Right lobe of liver (tissue), 6 donors: ENCODE data around the gene MIOS. TPM values are rescaled to one million over a fixed set of nuclear protein-coding genes. Genes with fewer than 3 reads are reported as not detected.

Experiments used
- ATAC-seq, 4 donors: fragments of 200-7000 bp; cut with Tn5 transposase; one replicate each; pipeline ENCODE4 v1.9.1; 2020; ENCODE audit warnings: mild to moderate bottlenecking in 4 of 4, moderate library complexity in 4 of 4
- DNase-seq, 3 donors: peaks; one replicate each; pipeline ENCODE4 v3.0.0-alpha.2; 2020
- H3K27ac ChIP-seq, 3 donors: fragments of 200-600 bp; one replicate each; pipeline ENCODE4 v1.8.0; 2022
- H3K27me3 ChIP-seq, 2 donors: fragments of 200-600 bp; one replicate each; pipeline ENCODE4 v1.8.0; 2022
- H3K36me3 ChIP-seq, 4 donors: fragments of 200-600 bp; sonication (generic) in 1 of 4; one replicate each; pipeline versions ENCODE4 v1.5.1 to v1.8.0; 2017 to 2022; ENCODE audit warnings: control low read depth in 1 of 4
- H3K4me1 ChIP-seq, 4 donors: fragments of 200-600 bp; sonication (generic) in 1 of 4; one replicate each; pipeline versions ENCODE4 v1.5.1 to v1.8.0; 2017 to 2022; ENCODE audit warnings: control low read depth in 1 of 4
- H3K4me3 ChIP-seq, 3 donors: fragments of 200-600 bp; one replicate each; pipeline ENCODE4 v1.8.0; 2022
- H3K9me3 ChIP-seq, 4 donors: fragments of 200-600 bp; sonication (generic) in 1 of 4; one replicate each; pipeline versions ENCODE4 v1.5.1 to v1.8.0; 2017 to 2022; ENCODE audit warnings: control low read depth in 1 of 4
- POLR2A ChIP-seq: fragments of 450-650 bp; IDR thresholded peaks from one replicate; pipeline ENCODE4 v1.6.1; 2017; ENCODE audit warnings: antibody characterized with exemption, mild to moderate bottlenecking
- WGBS: methylation state at CpG from one replicate; pipeline ENCODE4 v1.1.6; 2018; ENCODE audit warnings: low coverage, low lambda C conversion rate; ENCODE audit not compliant: insufficient coverage; ENCODE audit errors: missing lambda C conversion rate; 5-methylcytosine and 5-hydroxymethylcytosine counted together
- intact Hi-C, 2 donors: fragments of 100-400 bp; cut with DNase I; formaldehyde crosslinking; loops; one replicate each; pipeline versions ENCODE4 v1.11.2 to v1.14.1; 2022
- total RNA-seq, 6 experiments: library from RNA; depleted of rRNA in 2 of 6; stranded (reverse); fragments of >200 nt in 2 of 6; fragmentation: NEBNext Ultra II Directional in 3 of 6; extraction: Animal tissue kit (Norgen Biotek cat#: 25700) in 3 of 6; gene quantifications; one replicate each; pipeline versions ENCODE4 v1.1.0 to v1.2.4, GENCODE V29; 2016 to 2023
- TF ChIP-seq, protein P1 (sequence below), 4 donors: fragments of 200-600 bp in 3 of 4; fragments of 450-650 bp in 1 of 4; IDR thresholded peaks; one replicate each; pipeline versions ENCODE4 v1.5.1 to v1.8.0; 2016 to 2022; ENCODE audit warnings: antibody characterized with exemption in 4 of 4, mild to moderate bottlenecking in 2 of 4
- donor health status: DM: no; HTN: yes; CAD: no.
- donor health status: DM: no; HTN: no; CAD: no.
- donor health status: DM: no; HTN: no; CAD: no.
- donor health status: DM: no; HTN: yes; CAD: no.
- donor health status: DM: no; HTN: yes; CAD: no.

The MIOS gene
- total RNA-seq, 6 experiments from 2014 or later, result 14.1 to 21.3 (median 18.6) TPM

DNA sequence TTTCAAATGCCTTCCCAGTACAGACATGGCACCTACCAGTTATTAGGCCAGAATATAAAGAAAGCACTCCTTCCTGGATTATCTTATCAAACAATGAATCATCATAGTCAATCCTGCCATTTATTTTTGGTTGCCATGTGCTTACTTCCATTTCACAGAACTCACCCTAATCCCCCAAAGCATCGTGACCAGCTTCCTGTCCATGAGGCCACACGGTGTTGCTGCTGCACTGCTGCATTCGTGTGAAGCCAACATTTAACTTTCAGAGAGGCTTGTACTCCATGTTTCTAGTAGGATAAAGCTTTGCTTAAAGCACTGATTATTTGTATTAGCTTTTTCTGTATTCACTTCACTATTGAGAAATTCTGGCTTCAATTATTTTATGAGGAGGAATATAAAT, 45.4 kb upstream of the MIOS start:
- no peak for ATAC-seq
- TF ChIP-seq, protein P1, sequence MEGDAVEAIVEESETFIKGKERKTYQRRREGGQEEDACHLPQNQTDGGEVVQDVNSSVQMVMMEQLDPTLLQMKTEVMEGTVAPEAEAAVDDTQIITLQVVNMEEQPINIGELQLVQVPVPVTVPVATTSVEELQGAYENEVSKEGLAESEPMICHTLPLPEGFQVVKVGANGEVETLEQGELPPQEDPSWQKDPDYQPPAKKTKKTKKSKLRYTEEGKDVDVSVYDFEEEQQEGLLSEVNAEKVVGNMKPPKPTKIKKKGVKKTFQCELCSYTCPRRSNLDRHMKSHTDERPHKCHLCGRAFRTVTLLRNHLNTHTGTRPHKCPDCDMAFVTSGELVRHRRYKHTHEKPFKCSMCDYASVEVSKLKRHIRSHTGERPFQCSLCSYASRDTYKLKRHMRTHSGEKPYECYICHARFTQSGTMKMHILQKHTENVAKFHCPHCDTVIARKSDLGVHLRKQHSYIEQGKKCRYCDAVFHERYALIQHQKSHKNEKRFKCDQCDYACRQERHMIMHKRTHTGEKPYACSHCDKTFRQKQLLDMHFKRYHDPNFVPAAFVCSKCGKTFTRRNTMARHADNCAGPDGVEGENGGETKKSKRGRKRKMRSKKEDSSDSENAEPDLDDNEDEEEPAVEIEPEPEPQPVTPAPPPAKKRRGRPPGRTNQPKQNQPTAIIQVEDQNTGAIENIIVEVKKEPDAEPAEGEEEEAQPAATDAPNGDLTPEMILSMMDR (IDR thresholded peaks at IDR 0.05), result no peak
- TF ChIP-seq POLR2A, result no peak

DNA sequence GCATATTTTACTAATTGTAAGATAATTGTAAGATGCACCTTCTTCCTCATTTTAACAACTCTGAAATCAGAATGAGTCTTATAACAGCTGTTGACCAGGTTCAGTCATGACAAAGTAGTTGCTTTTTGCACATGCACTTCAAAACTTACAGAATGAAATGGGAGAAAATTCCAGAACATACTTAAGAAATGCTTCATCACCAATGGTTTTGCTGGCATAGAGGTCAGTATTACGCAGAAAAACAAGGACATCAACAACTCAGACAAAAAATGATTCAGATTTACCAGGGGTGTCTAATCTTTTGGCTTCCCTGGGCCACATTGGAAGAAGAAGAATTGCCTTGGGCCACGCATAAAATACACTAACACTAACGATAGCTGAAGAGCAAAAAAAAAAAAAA, 44.3 kb upstream of the MIOS start:
- no peak for ATAC-seq

More for the DNA sequence above, 45.4 kb upstream of the MIOS start:
- WGBS, result 42% methylated on average over 3 of the region's 3 CpGs
- Histone ChIP-seq H3K4me3 (no peak overlapping the region), H3K9me3 (no peaks in the 10 kb centered on the region), H3K27me3 (no peaks in the 10 kb centered on the region), H3K36me3 (no peaks in the 10 kb centered on the region), H3K27ac (no peak overlapping the region), H3K4me1 (no peaks in the 10 kb centered on the region)
- DNase-seq, result no peak
- intact Hi-C loops, result no loop called here

DNA sequence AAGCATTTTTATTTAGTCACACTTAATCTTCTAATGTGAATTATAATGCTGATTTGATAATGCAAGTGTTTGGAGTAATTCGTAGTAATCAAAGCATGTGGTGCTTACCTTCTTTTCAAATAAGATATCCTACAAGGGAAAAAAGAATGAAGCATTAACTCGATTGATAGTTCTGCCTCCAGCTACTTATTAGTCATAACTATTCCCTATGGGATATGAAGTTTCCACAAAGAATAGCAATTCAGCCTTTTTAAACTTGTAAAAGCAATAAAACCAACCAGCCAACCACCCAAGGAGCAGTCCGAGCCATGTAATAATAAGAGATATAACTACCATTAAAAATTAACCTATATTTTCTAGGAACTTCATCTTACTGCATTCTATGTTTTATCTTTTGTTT, 42.6 kb upstream of the MIOS start:
- DNase-seq, result no peak
- H3K9me3 ChIP-seq, result no peaks in the 10 kb centered on the region
- 76% methylated on average over 3 of the region's 3 CpGs for WGBS
- no peak for ATAC-seq
- no peaks in the 10 kb centered on the region for H3K27me3 ChIP-seq
- no peak overlapping the region for H3K4me3 ChIP-seq
- H3K4me1 ChIP-seq, result no peaks in the 10 kb centered on the region
- intact Hi-C loops, result no loop called here
- H3K36me3 ChIP-seq, result no peaks in the 10 kb centered on the region
- H3K27ac ChIP-seq, result no peak overlapping the region
- TF ChIP-seq, protein P1 (IDR thresholded peaks at IDR 0.05), result no peak
- TF ChIP-seq POLR2A, result no peak

More for the DNA sequence above, 44.3 kb upstream of the MIOS start:
- intact Hi-C loops, result no loop called here
- Histone ChIP-seq H3K4me1 (no peaks in the 10 kb centered on the region), H3K27ac (no peak overlapping the region), H3K4me3 (no peak overlapping the region), H3K9me3 (no peaks in the 10 kb centered on the region), H3K36me3 (no peaks in the 10 kb centered on the region), H3K27me3 (no peaks in the 10 kb centered on the region)
- no peak for TF ChIP-seq POLR2A
- TF ChIP-seq, protein P1 (IDR thresholded peaks at IDR 0.05), result no peak
- DNase-seq, result no peak
- 76% methylated on average over 3 of the region's 3 CpGs for WGBS

DNA sequence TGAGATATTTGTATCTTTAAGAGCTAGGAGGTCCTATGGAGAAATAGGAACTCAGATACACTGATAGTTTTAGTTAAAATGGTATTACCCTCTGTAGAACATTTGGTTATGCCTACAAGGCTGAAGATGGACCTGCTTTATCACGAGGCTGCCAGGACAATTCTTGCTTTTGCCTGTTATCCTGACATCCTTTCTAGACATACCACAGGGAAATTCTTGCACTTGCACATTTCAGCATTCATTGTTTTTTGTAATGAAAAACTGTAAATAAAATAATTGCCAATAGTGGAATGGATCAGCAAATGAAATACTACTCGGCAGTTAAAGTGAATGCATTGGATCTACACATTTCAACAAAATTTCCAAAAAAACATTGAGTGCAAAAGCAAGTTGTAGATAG, 40.7 kb upstream of the MIOS start:
- ATAC-seq (no peak), DNase-seq (no peak)
- H3K4me3 ChIP-seq, result no peak overlapping the region
- H3K9me3 ChIP-seq, result no peaks in the 10 kb centered on the region
- no peaks in the 10 kb centered on the region for H3K36me3 ChIP-seq
- no peak for TF ChIP-seq POLR2A
- TF ChIP-seq, protein P1 (IDR thresholded peaks at IDR 0.05), result no peak
- intact Hi-C loops, result no loop called here
- H3K4me1 ChIP-seq, result no peaks in the 10 kb centered on the region
- H3K27me3 ChIP-seq, result no peaks in the 10 kb centered on the region
- 78% methylated on average over 2 of the region's 2 CpGs for WGBS
- no peak overlapping the region for H3K27ac ChIP-seq

DNA sequence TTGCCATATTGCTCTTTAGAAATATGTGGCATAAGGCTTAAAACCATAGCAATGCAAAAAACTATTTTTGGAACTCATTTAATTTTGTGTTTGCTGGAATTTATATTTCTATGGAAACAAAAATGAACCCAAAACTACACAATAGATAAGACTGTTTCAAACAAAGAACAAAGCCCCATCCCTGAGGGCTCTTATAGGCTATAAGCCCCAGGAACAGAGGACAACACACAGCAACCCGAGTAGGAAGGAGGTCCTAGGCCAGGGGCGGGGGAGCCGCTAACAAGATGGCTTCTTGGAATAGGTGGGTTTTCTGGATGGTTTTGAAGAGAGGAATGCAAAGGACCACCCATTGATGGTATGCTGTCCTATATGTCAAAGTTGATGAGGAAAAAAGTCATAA, 39.6 kb upstream of the MIOS start:
- Histone ChIP-seq H3K4me1 (no peaks in the 10 kb centered on the region), H3K9me3 (no peaks in the 10 kb centered on the region), H3K4me3 (no peak overlapping the region), H3K27ac (no peak overlapping the region), H3K27me3 (no peaks in the 10 kb centered on the region), H3K36me3 (no peaks in the 10 kb centered on the region)
- WGBS, result 86% methylated on average over 3 of the region's 3 CpGs
- TF ChIP-seq, protein P1 (IDR thresholded peaks at IDR 0.05), result no peak
- TF ChIP-seq POLR2A, result no peak
- ATAC-seq (no peak), DNase-seq (no peak)
- intact Hi-C loops, result no loop called here
